Activated B cell treated with CpG ODN at 0.5 μM for 24 hours (primary cell): ENCODE results near the gene PPP2R2C. TPM values are rescaled to one million over a fixed set of nuclear protein-coding genes. Genes with fewer than 3 reads are reported as not detected.

Source experiments
- ATAC-seq: fragments of 200-7000 bp; cut with Tn5 transposase; one replicate; pipeline ENCODE4 v1.10.0; 2021; ENCODE audit warnings: low read depth, mild to moderate bottlenecking, moderate library complexity
- CTCF ChIA-PET: fragments of 350-600 bp; sonication (Branson Sonifier 250); formaldehyde crosslinking; loops from one replicate; lab custom pipeline; 2021; ENCODE audit warnings: antibody characterized with exemption; lab: Charles Lee
- POLR2A ChIA-PET: fragments of 350-600 bp; sonication (Branson Sonifier 250); formaldehyde crosslinking; loops from one replicate; lab custom pipeline; 2021; ENCODE audit warnings: antibody characterized with exemption; lab: Charles Lee
- DNase-seq: peaks from one replicate; pipeline ENCODE4 v3.0.0; 2022
- H3K27ac Mint-ChIP-seq: one replicate; pipeline ENCODE4 v1.8.0; 2020; ENCODE audit warnings: mixed read lengths
- H3K27me3 Mint-ChIP-seq: one replicate; pipeline ENCODE4 v1.8.0; 2021; ENCODE audit warnings: mixed read lengths
- H3K36me3 Mint-ChIP-seq: one replicate; pipeline ENCODE4 v1.8.0; 2021; ENCODE audit warnings: low read depth, mixed read lengths
- H3K4me1 Mint-ChIP-seq: one replicate; pipeline ENCODE4 v1.8.0; 2021; ENCODE audit warnings: mixed read lengths
- H3K4me3 Mint-ChIP-seq: one replicate; pipeline ENCODE4 v1.8.0; 2020; ENCODE audit warnings: mild to moderate bottlenecking, mixed read lengths
- H3K9me3 Mint-ChIP-seq: one replicate; pipeline ENCODE4 v1.8.0; 2020; ENCODE audit warnings: mixed read lengths
- intact Hi-C: fragments of 100-400 bp; cut with micrococcal nuclease; formaldehyde crosslinking; loops from one replicate; pipeline ENCODE4 v1.15.1; 2024
- total RNA-seq: library from RNA; stranded (reverse); gene quantifications from 2 replicates; pipeline ENCODE4 v1.2.3, GENCODE V29; 2022
- TF ChIP-seq, protein P1 (sequence below): fragments of 200-600 bp; IDR thresholded peaks from one replicate; pipeline ENCODE4 v1.8.0; 2022; ENCODE audit warnings: antibody characterized with exemption, mild to moderate bottlenecking

The PPP2R2C gene
- total RNA-seq, 1 donor from 2014 or later = not detected

- H3K27me3 Mint-ChIP-seq = peaks cover 50% of the 10 kb centered on the region
- no peaks in the 10 kb centered on the region for H3K36me3 Mint-ChIP-seq
- ChIA-PET CTCF (no interaction called here), POLR2A (no interaction called here)
- peaks cover 19% of the 10 kb centered on the region for H3K4me1 Mint-ChIP-seq
- no peak overlapping the region for H3K4me3 Mint-ChIP-seq
- TF ChIP-seq, protein P1, sequence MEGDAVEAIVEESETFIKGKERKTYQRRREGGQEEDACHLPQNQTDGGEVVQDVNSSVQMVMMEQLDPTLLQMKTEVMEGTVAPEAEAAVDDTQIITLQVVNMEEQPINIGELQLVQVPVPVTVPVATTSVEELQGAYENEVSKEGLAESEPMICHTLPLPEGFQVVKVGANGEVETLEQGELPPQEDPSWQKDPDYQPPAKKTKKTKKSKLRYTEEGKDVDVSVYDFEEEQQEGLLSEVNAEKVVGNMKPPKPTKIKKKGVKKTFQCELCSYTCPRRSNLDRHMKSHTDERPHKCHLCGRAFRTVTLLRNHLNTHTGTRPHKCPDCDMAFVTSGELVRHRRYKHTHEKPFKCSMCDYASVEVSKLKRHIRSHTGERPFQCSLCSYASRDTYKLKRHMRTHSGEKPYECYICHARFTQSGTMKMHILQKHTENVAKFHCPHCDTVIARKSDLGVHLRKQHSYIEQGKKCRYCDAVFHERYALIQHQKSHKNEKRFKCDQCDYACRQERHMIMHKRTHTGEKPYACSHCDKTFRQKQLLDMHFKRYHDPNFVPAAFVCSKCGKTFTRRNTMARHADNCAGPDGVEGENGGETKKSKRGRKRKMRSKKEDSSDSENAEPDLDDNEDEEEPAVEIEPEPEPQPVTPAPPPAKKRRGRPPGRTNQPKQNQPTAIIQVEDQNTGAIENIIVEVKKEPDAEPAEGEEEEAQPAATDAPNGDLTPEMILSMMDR = no peak
- ATAC-seq (no peak), DNase-seq (no peak)
- H3K9me3 Mint-ChIP-seq = no peaks in the 10 kb centered on the region
- H3K27ac Mint-ChIP-seq = no peak overlapping the region
- intact Hi-C loops = no loop called here
These were observed 133.2 kb downstream of the PPP2R2C start for GRCh38 chr4:6338951-6339817.

GRCh38 chr4:6338175-6338950 is 134.1 kb downstream of the PPP2R2C start:
- Mint-ChIP-seq H3K9me3 (no peaks in the 10 kb centered on the region), H3K36me3 (no peaks in the 10 kb centered on the region), H3K4me1 (peaks cover 19% of the 10 kb centered on the region), H3K27ac (no peak overlapping the region), H3K4me3 (no peak overlapping the region), H3K27me3 (peaks cover 51% of the 10 kb centered on the region)
- no peak for ATAC-seq
- no peak for DNase-seq
- ChIA-PET CTCF (no interaction called here), POLR2A (no interaction called here)
- TF ChIP-seq, protein P1 = no peak
- intact Hi-C loops = no loop called here

DNA sequence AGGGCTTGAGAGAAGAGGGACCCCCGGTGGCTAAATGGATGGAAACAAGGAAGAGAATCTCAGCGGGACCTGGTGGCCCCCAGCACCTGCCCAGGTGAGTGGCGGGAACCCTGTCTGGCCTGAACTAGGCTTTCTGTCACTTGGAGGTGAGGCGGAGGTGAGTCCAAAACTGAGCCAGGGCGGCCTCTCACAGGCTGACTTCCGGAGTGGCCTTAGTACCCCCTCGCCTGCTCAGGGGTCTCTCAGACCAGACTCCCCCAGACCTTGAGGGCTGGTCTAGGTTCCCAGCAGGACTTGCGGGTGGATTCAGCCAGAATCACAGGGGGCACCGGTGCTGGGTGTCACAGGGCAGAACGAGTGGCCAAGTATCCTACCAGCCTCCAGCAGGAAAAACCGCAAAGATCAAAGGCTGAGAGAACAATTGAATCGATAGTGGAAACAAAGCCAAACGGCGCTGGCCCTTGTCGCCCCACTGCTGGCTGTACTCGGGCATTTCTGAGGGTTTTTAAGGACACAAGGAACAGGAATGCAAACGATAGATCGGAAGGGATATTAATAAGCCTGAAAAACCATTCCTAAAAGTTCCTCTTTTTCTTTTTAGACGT is 135.0 kb downstream of the PPP2R2C start:
- H3K9me3 Mint-ChIP-seq = no peaks in the 10 kb centered on the region
- no peaks in the 10 kb centered on the region for H3K36me3 Mint-ChIP-seq
- H3K27ac Mint-ChIP-seq = no peak overlapping the region
- ATAC-seq = no peak
- peaks cover 51% of the 10 kb centered on the region for H3K27me3 Mint-ChIP-seq
- ChIA-PET CTCF (no interaction called here), POLR2A (no interaction called here)
- H3K4me1 Mint-ChIP-seq = peaks cover 19% of the 10 kb centered on the region
- DNase-seq = no peak
- no peak overlapping the region for H3K4me3 Mint-ChIP-seq
- TF ChIP-seq, protein P1 = no peak
- intact Hi-C loops = no loop called here

GRCh38 chr4:6336166-6336565 is 136.2 kb downstream of the PPP2R2C start:
- DNase-seq (no peak), ATAC-seq (no peak)
- ChIA-PET POLR2A (no interaction called here), CTCF (interaction anchor here (1.4 kb wide), 1 partner anchor 9 kb away, joined by 3 read pairs; no protein-coding TSS in a partner anchor)
- Mint-ChIP-seq H3K4me3 (no peak overlapping the region), H3K27ac (no peak overlapping the region), H3K9me3 (no peaks in the 10 kb centered on the region), H3K4me1 (peaks cover 19% of the 10 kb centered on the region), H3K36me3 (no peaks in the 10 kb centered on the region), H3K27me3 (peaks cover 46% of the 10 kb centered on the region)
- TF ChIP-seq, protein P1 = no peak
- intact Hi-C loops = no loop called here
